Keratinocyte (primary cell): ENCODE measurements around the gene JMJD1C.

ENCODE experiments used
- EZH2 ChIP-seq: IDR thresholded peaks from one replicate; pipeline ENCODE4 v1.6.1; 2012; ENCODE audit warnings: inconsistent platforms, mild to moderate bottlenecking, low read length, moderate library complexity
- TF ChIP-seq, protein P1 (sequence below), 3 experiments: IDR thresholded peaks in 1 of 3; conservative IDR thresholded peaks in 1 of 3; optimal IDR thresholded peaks in 1 of 3; 2 replicates in 2 of 3; 3 replicates in 1 of 3; pipeline versions ENCODE3 to v1.5.1; 2011; ENCODE audit warnings: low read length in 3 of 3, mild to moderate bottlenecking in 3 of 3, moderate library complexity in 2 of 3, control low read depth in 1 of 3, inconsistent platforms in 1 of 3; ENCODE audit not compliant: insufficient read depth in 2 of 3; ENCODE audit errors: extremely low read depth in 1 of 3

DNA sequence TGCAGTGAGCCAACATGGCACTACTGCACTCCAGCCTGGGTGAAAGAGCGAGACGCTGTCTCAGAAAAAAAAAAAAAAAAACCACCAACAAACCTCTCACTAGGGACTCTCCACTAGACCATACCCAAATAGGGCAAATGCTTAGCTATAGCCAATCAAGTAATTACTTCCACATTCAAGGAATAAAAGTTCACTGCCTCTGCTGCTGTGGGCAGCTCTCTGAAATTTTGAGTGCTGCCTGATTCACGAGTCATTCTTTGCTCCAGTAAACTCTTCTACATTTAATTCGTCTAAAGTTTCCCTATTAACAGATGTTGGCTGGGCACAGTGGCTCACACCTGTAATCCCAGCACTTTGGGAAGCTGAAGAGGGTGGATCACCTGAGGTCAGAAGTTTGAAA lies 337.3 kb downstream of the JMJD1C start:
- TF ChIP-seq, protein P1, sequence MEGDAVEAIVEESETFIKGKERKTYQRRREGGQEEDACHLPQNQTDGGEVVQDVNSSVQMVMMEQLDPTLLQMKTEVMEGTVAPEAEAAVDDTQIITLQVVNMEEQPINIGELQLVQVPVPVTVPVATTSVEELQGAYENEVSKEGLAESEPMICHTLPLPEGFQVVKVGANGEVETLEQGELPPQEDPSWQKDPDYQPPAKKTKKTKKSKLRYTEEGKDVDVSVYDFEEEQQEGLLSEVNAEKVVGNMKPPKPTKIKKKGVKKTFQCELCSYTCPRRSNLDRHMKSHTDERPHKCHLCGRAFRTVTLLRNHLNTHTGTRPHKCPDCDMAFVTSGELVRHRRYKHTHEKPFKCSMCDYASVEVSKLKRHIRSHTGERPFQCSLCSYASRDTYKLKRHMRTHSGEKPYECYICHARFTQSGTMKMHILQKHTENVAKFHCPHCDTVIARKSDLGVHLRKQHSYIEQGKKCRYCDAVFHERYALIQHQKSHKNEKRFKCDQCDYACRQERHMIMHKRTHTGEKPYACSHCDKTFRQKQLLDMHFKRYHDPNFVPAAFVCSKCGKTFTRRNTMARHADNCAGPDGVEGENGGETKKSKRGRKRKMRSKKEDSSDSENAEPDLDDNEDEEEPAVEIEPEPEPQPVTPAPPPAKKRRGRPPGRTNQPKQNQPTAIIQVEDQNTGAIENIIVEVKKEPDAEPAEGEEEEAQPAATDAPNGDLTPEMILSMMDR (optimal IDR thresholded peaks at IDR 0.05 in 1 of 3, IDR thresholded peaks at IDR 0.05 in 1 of 3, conservative IDR thresholded peaks at IDR 0.05 in 1 of 3; ENCODE audit: extremely low read depth in 1 of 3, insufficient read depth in 2 of 3, low read length in 3 of 3): no peak
- no peak for TF ChIP-seq EZH2
